ENCODE results near the gene CRAMP1. TPM values are rescaled to one million over a fixed set of nuclear protein-coding genes. Genes with fewer than 3 reads are reported as not detected.
A peak's percentile ranks its signal among the peaks of the same experiment; 100 is the strongest.

CRAMP1 gene
- total RNA-seq, 2 experiments from 2014 or later = 14.5 to 14.6 TPM

- Mint-ChIP-seq H3K36me3 (peaks cover 3% of the 10 kb centered on the region), H3K4me3 (no peak overlapping the region), H3K27me3 (no peaks in the 10 kb centered on the region), H3K9me3 (no peaks in the 10 kb centered on the region), H3K4me1 (ENCODE audit: low read depth) (no peaks in the 10 kb centered on the region), H3K27ac (no peak overlapping the region)
- intact Hi-C loops (cut with micrococcal nuclease) = no loop called here
- ChIA-PET CTCF (no interaction called here), POLR2A (no interaction called here)
- no peak for DNase-seq
These were observed 9.9 kb upstream of the CRAMP1 start for GRCh38 chr16:1602285-1602684.

GRCh38 chr16:1606774-1607173, 5.4 kb upstream of the CRAMP1 start:
- no peak overlapping the region for H3K4me3 Mint-ChIP-seq
- no peaks in the 10 kb centered on the region for H3K9me3 Mint-ChIP-seq
- H3K36me3 Mint-ChIP-seq = peaks cover 1% of the 10 kb centered on the region
- no peak overlapping the region for H3K27ac Mint-ChIP-seq
- intact Hi-C loops (cut with micrococcal nuclease) = no loop called here
- peaks cover 17% of the 10 kb centered on the region for H3K4me1 Mint-ChIP-seq (ENCODE audit: low read depth)
- DNase-seq = no peak
- POLR2A ChIA-PET = no interaction called here
- CTCF ChIA-PET = no interaction called here
- no peaks in the 10 kb centered on the region for H3K27me3 Mint-ChIP-seq

GRCh38 chr16:1607971-1608370, 4.2 kb upstream of the CRAMP1 start:
- CTCF ChIA-PET = no interaction called here
- Mint-ChIP-seq H3K4me3 (no peak overlapping the region), H3K9me3 (no peaks in the 10 kb centered on the region), H3K27ac (no peak overlapping the region), H3K4me1 (ENCODE audit: low read depth) (peaks cover 20% of the 10 kb centered on the region), H3K27me3 (no peaks in the 10 kb centered on the region), H3K36me3 (peaks cover 4% of the 10 kb centered on the region)
- intact Hi-C loops (cut with micrococcal nuclease) = no loop called here
- no peak for DNase-seq
- POLR2A ChIA-PET = no interaction called here

- H3K36me3 Mint-ChIP-seq = peaks cover 7% of the 10 kb centered on the region
- CTCF ChIA-PET = interaction anchor here (0.8 to 1.9 kb wide), 4 partner anchors 96 to 282 kb away, joined by 3 to 8 read pairs (median 4); partner anchors contain the start of genes MAPK8IP3, NUBP2 and SPSB3
- H3K4me1 Mint-ChIP-seq (ENCODE audit: low read depth) = peaks cover 32% of the 10 kb centered on the region
- intact Hi-C loops (cut with micrococcal nuclease) = loop anchor here (5.0 kb wide), 4 partner anchors 68 to 352 kb away; partner anchors contain the start of genes EME2, MRPS34, NME3 and RPS2
- POLR2A ChIA-PET = interaction anchor here (0.9 to 1.4 kb wide), 4 partner anchors 67 to 189 kb away, joined by 3 to 4 read pairs (median 4); partner anchors contain the start of gene UQCC4
- no peaks in the 10 kb centered on the region for H3K27me3 Mint-ChIP-seq
- H3K27ac Mint-ChIP-seq = no peak overlapping the region
- H3K4me3 Mint-ChIP-seq = peak overlapping the region; percentile 86
- no peaks in the 10 kb centered on the region for H3K9me3 Mint-ChIP-seq
- peak; percentile 93 for DNase-seq
These were observed 1.9 kb upstream of the CRAMP1 start for GRCh38 chr16:1610071-1610898.

GRCh38 chr16:1610899-1611632, 1.1 kb upstream of the CRAMP1 start:
- H3K9me3 Mint-ChIP-seq = no peaks in the 10 kb centered on the region
- no peak for DNase-seq
- peak overlapping the region; percentile 86 for H3K4me3 Mint-ChIP-seq
- H3K27me3 Mint-ChIP-seq = no peaks in the 10 kb centered on the region
- H3K36me3 Mint-ChIP-seq = peaks cover 14% of the 10 kb centered on the region
- H3K27ac Mint-ChIP-seq = peak overlapping the region; percentile 94
- POLR2A ChIA-PET = interaction anchor here (0.6 to 1.4 kb wide), 6 partner anchors 68 to 190 kb away, joined by 3 to 4 read pairs (median 4); partner anchors contain the start of genes MAPK8IP3, TMEM204 and UQCC4
- H3K4me1 Mint-ChIP-seq (ENCODE audit: low read depth) = peaks cover 38% of the 10 kb centered on the region
- CTCF ChIA-PET = interaction anchor here (0.6 to 1.9 kb wide), 5 partner anchors 95 to 283 kb away, joined by 3 to 8 read pairs (median 3); partner anchors contain the start of genes MAPK8IP3, NUBP2 and SPSB3
- intact Hi-C loops (cut with micrococcal nuclease) = loop anchor here (5.0 kb wide), 4 partner anchors 69 to 351 kb away; partner anchors contain the start of genes EME2, MRPS34, NME3 and RPS2

- ChIA-PET CTCF (no interaction called here), POLR2A (no interaction called here)
- intact Hi-C loops (cut with micrococcal nuclease) = loop anchor here (2.0 to 5.0 kb wide), 6 partner anchors 66 to 349 kb away; partner anchors contain the start of genes EME2, JPT2, MRPS34 and NME3
- Mint-ChIP-seq H3K4me1 (ENCODE audit: low read depth) (peaks cover 42% of the 10 kb centered on the region), H3K27ac (peak overlapping the region; percentile 40), H3K36me3 (peaks cover 23% of the 10 kb centered on the region), H3K4me3 (peak overlapping the region; percentile 87), H3K9me3 (no peaks in the 10 kb centered on the region), H3K27me3 (no peaks in the 10 kb centered on the region)
- DNase-seq = peak; percentile 38
These were observed 1.1 kb downstream of the CRAMP1 start for GRCh38 chr16:1613211-1613622.

- Mint-ChIP-seq H3K4me1 (ENCODE audit: low read depth) (peaks cover 48% of the 10 kb centered on the region), H3K9me3 (no peaks in the 10 kb centered on the region), H3K36me3 (peaks cover 26% of the 10 kb centered on the region), H3K27me3 (no peaks in the 10 kb centered on the region), H3K27ac (peak overlapping the region; percentile 40), H3K4me3 (peak overlapping the region; percentile 87)
- POLR2A ChIA-PET = no interaction called here
- CTCF ChIA-PET = no interaction called here
- intact Hi-C loops (cut with micrococcal nuclease) = loop anchor here (2.0 to 5.0 kb wide), 6 partner anchors 65 to 348 kb away; partner anchors contain the start of genes EME2, JPT2, MRPS34 and NME3
- DNase-seq = peak; percentile 36
These were observed 1.7 kb downstream of the CRAMP1 start for GRCh38 chr16:1613728-1614455.

- peak; percentile 35 for DNase-seq
- intact Hi-C loops (cut with micrococcal nuclease) = loop anchor here (5.0 kb wide), 4 partner anchors 72 to 348 kb away; partner anchors contain the start of genes EME2, MRPS34, NME3 and RPS2
- H3K4me3 Mint-ChIP-seq = peak overlapping the region; percentile 76
- H3K27ac Mint-ChIP-seq = no peak overlapping the region
- ChIA-PET POLR2A (interaction anchor here (1.6 kb wide), 1 partner anchor 10 kb away, joined by 3 read pairs; no protein-coding TSS in a partner anchor), CTCF (no interaction called here)
- H3K9me3 Mint-ChIP-seq = no peaks in the 10 kb centered on the region
- H3K4me1 Mint-ChIP-seq (ENCODE audit: low read depth) = peaks cover 50% of the 10 kb centered on the region
- H3K36me3 Mint-ChIP-seq = peaks cover 26% of the 10 kb centered on the region
- H3K27me3 Mint-ChIP-seq = no peaks in the 10 kb centered on the region
These were observed 2.4 kb downstream of the CRAMP1 start for GRCh38 chr16:1614456-1615102.

- ChIA-PET CTCF (interaction anchor here (1.6 kb wide), 1 partner anchor 90 kb away, joined by 5 read pairs; the partner anchor contains the start of gene MAPK8IP3), POLR2A (interaction anchor here (1.6 kb wide), 1 partner anchor 9 kb away, joined by 3 read pairs; no protein-coding TSS in a partner anchor)
- H3K36me3 Mint-ChIP-seq = peaks cover 26% of the 10 kb centered on the region
- H3K27me3 Mint-ChIP-seq = no peaks in the 10 kb centered on the region
- peak overlapping the region; percentile 60 for H3K4me3 Mint-ChIP-seq
- peaks cover 55% of the 10 kb centered on the region for H3K4me1 Mint-ChIP-seq (ENCODE audit: low read depth)
- H3K9me3 Mint-ChIP-seq = no peaks in the 10 kb centered on the region
- H3K27ac Mint-ChIP-seq = no peak overlapping the region
- no peak for DNase-seq
- intact Hi-C loops (cut with micrococcal nuclease) = no loop called here
These were observed 3.6 kb downstream of the CRAMP1 start for GRCh38 chr16:1615761-1616160.

GRCh38 chr16:1619976-1620375, 7.8 kb downstream of the CRAMP1 start:
- Mint-ChIP-seq H3K27ac (no peak overlapping the region), H3K9me3 (no peaks in the 10 kb centered on the region)
- intact Hi-C loops (cut with micrococcal nuclease) = no loop called here

More at GRCh38 chr16:1619976-1620375, 7.8 kb downstream of the CRAMP1 start:
- Mint-ChIP-seq H3K36me3 (peaks cover 26% of the 10 kb centered on the region), H3K27me3 (no peaks in the 10 kb centered on the region), H3K4me1 (ENCODE audit: low read depth) (peaks cover 43% of the 10 kb centered on the region), H3K4me3 (no peak overlapping the region)
- no peak for DNase-seq
- ChIA-PET POLR2A (interaction anchor here (0.9 to 1.0 kb wide), 2 partner anchors 59 to 86 kb away, joined by 3 to 4 read pairs; partner anchors contain the start of genes JPT2 and MAPK8IP3), CTCF (interaction anchor here (1.8 kb wide), 1 partner anchor 86 kb away, joined by 5 read pairs; the partner anchor contains the start of gene MAPK8IP3)

All from activated CD4-positive, alpha-beta memory T cell treated with anti-CD3 and anti-CD28 coated beads for 36 hours (primary cell).